Colon (tissue), 2 donors: ENCODE measurements around the gene MMP24OS.

ENCODE experiments used
- FAIRE-seq: peaks from 2 replicates; lab custom pipeline; 2012; peaks lifted over from hg19 to GRCh38; lab: Jason Lieb, UNC
- donor health status: control.
- donor health status: control.

The MMP24OS gene

DNA sequence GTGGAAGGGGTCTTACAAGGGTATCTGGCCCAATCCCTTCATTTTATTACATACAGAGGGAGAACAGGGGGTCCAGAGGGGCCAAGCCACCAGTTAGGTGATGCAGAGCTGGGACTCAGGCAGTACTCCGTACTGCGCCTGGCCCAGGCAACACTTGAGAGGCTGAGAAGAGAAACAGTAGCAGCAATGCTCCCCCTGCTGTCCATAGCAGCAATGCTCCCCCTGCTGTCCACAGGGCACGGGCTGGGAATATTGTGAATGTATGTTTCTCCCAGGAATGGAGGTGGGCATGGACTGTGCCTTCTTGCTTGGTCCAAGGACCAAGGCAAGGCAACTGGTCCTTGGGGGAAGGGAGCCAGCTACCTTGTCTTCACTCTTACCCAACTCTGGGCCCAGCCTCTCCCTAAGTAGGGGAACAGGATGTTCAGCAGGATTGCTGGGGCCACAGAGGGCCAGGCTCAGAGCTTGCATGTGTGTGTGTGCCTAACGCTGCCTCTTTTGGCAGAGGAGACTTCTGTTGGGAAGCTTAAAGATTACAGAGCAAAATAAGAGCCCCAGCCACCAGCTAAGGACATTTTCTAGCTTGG is 29.1 kb upstream of the MMP24OS start:
- FAIRE-seq, result no peak

DNA sequence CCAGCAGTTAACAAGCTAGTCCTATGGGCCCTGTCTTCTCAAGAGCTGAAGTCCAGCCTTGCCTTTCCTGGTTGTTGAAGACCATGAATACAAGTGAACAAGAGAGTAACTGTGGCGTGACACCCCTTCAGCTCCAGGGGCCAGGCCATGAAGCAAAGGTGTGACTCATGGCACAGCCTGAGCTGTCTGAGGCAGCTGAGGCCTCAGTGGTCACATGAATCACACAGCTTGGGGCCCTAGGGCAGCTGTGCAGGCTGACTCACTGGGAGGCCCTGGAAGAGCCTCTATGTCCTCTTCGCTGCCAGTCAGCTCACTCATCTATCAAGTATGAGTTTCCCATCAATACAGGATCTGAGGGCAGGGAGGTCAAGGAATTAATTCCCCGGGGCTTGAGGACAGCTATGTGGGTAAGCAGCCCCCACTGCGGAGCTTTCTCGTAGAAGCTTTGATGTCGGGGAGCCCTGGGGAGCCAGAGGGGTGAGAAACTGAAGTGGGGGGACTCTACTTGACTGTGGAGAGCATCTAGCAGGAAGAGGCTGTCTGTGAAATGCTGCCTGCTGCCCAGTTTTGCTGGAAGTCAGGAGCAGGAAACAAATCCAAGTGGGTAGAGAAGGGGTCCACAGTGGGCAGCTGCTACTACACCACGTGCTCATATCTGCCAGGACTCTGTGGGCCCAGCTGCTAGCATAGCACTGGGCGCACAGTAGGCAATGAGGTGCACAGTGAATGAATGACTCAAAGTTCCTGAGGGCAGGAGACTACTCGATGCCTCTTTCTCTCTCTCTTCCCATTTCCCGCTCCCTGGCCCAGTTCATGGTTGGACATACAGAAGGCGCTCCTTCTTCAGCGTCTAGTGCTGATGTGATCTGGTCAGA is 28.0 kb upstream of the MMP24OS start:
- FAIRE-seq, result no peak

- no peak for FAIRE-seq
Measured at GRCh38 chr20:35304956-35305355, 27.0 kb upstream of the MMP24OS start.

DNA sequence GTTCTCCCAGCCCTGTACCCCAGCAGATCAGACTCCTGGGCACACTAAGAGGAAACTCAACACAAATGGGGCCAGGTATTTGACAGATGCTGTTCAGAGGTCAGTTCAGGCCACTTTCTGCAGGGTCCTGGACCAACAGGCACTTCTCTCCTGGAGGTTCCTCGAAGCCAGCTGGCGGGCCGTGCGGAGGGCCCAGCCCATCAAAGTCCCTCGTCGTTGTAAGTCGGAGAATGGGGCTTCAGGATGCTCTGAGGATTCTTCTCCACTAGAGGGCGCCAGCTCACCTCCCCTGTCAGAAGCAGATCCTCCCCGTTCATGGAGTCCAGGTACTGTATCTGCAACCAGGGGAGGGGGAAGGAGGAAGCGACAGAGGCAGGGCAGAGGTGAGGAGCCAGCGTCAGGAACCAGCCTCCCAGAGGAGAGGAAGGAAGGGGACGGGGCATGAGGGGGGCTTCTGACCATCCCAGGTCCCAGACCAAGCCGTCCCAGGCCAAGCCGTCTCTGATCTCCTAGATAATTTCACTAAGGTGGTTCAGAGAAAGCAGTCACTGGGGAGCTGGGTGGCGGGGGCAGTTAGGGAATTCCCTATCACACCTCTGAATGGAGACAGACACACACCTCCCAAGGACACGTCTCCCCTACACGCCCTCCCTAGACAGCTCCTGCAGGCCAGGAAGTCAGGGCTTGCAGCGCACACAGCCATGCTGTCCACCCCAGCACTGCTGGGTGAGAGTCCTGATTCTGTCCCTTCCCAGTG is 26.0 kb upstream of the MMP24OS start:
- no peak for FAIRE-seq

DNA sequence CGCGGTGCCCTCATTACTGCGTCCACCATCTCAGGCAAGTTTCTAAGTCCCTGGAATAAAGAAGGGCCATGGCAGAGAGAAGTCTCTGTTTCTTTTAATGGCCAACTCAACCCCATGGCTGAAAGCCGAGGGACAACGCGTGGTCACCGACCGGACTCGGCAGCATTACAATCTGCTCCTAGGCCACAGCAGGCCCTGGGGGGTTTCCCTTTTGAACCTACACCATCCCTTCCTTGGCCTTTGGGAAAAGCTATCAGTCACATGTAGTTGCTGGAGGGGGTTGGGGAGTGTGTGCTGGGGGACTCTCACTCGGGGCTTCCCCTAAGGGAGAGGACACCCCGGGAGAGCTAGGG is 25.4 kb upstream of the MMP24OS start:
- no peak for FAIRE-seq

DNA sequence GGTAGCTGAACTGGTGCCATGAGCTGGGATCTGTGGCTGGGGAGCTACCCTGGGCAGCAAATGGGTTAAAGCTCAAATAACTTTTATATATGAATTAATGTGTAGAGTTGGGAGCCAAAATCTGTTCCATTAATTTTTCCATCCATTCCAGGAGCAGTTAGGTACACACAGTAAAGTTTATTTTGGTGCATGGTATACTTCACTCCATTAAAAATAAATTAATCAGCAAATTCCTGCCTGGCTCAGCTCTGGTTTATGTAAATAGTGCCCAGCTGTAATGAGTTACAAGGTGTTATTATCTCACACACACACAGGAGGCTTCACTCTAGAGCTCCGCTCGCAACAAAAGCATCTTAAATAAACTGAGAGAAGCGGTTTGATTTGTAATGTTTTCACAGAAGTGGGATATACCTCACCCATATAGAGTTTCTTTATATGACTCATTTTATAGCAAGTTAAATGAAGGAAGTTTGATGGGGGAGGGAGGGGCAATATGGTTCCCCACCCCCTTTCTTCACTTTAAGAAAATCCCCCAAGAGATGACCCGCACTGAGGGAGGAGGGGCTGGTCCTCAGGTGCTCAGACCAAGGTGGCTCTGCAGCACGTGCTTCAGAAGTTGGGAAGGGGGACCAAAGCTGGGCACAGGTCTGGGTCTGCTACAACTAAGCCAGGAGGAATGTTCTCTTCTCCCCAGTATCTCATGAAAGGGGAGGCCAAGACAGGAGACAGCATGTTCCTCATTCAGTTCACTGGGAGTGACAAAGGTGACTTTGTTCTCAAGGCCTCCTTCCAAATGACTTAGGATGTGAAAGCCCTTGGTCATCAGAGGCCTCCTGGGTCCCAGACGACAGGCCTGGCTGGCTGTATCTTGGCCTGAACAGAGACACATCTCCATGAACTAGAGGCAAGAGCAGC is 24.8 kb upstream of the MMP24OS start:
- no peak for FAIRE-seq

GRCh38 chr20:35301426-35301825 is 23.5 kb upstream of the MMP24OS start:
- FAIRE-seq, result no peak

- no peak for FAIRE-seq
Measured at GRCh38 chr20:35300469-35301262, 22.7 kb upstream of the MMP24OS start.

- FAIRE-seq, result no peak
Measured at GRCh38 chr20:35299780-35300179, 21.9 kb upstream of the MMP24OS start.

- no peak for FAIRE-seq
Measured at GRCh38 chr20:35298264-35298663, 20.3 kb upstream of the MMP24OS start.

GRCh38 chr20:35297740-35298139 is 19.8 kb upstream of the MMP24OS start:
- no peak for FAIRE-seq

DNA sequence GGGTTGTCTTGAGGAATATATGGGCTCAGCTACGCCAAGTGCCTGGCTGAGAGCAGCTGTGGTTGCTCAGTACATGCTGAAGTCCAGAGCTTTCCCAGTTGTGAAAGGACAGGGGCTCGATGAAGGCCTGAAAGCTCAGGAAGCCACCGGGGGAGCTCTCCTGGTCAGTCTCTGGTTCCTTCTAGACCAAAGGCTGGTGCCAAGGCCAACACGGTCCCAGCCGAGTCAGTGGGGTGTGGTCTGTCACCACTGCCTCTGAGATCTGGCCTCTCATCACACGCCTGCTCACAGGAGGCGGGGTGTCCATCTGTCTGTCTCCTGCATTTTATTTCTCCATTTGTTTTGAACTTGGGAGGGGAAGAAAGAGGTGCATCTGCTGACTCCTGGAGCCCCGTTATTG is 19.2 kb upstream of the MMP24OS start:
- no peak for FAIRE-seq

GRCh38 chr20:35296101-35296554 is 18.2 kb upstream of the MMP24OS start:
- FAIRE-seq, result no peak

DNA sequence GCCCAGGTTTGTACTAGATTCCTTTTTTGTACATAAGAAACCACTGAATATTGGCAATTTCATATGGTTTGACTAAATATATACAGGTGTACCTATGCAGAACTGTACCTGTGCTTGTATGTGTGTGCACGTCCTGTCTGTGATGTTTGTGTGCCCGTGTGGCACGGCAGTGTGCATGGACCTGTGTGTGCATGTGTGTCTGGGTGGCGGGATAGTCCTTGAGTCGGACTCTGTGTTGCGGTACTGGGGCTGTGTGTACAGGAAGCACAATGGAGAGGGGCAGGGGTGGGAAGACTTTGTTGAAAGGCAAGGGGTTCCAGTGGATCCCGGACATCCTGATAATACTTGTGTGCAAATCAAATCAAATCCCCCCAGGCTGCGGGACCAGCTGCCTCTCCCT is 17.8 kb upstream of the MMP24OS start:
- FAIRE-seq, result no peak

DNA sequence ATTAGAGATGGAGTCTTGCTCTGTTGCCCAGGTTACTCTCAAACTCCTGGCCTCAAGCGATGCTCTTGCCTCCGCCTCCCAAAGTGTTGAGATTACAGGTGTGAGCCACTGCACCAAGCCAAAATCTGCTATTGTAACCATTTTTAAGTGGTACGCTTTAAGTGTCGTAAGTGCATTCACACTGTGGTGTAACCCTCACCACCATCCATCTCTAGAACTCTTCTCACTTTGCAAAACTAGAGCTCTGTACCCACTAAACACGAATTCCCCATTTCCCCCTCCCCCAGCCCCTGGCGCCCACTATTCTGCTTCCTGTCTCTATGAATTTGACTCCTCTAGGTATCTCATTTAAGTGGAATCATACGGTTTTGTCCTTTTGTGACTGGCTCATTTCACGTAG is 17.1 kb upstream of the MMP24OS start:
- no peak for FAIRE-seq

DNA sequence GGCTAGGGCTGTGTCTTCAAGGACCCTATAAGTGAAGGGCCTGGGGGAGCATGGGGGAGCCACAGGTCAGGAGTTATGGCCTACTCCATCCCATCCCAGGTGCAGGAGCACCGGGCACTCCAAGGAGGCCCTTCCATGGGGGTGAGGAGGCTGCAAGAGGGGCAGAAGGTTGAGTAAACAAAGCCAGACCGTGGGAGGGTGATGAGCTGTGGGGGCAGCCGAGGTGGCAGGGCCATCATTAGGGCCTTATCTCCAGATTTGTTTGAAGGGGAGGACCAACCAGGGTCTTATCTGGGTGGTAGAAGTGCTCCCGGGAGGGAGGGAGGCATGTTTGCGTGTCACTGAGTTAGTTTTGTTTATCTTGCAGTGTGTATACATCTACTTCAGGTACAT is 16.4 kb upstream of the MMP24OS start:
- FAIRE-seq, result no peak

DNA sequence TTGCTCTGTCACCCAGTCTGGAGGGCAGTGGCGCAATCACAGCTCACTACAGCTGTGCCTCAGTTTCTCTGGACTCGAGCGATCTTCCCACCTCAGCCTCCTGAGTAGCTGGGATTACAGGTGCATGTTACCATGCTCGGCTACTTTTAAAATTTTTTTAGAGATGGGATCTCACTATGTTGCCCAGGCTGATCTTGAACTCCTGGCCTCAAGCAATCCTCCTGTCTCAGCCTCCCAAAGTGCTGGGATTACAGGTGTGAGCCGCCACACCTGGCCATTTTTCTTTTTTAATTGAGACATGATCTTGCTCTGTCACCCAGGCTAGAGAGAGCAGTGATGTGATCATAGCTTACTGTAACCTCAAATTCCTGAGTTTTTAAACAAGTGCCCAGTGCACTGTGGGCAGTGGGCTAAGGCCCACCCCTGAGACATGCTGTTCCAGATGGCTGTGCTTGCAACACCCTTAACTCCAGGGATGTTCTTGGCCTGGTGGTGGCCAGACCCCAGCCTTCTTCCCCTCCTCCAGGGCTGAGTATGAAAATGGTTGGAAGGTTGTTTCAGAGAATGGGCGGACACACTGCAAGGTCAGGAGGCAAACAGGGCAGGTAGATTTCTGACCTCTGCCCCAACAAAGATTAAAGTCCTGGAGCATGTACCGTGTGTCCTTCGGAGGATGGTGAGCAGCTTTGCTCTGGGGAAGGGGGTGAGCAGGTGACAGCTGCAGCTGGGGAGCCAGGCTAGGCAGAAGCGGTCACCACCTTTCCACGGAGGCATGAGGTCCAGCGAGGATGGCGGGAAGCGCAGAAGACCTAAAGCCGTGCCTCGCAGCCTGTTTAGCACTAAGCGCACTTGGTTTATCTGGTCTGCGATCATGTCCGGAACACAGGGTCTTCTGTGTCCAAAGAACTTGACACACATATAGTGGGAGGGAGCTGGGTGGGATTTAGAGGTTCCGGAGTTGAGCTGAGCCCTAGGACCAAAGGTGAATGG is 15.7 kb upstream of the MMP24OS start:
- FAIRE-seq, result no peak

- no peak for FAIRE-seq
Measured at GRCh38 chr20:35292504-35293285, 14.8 kb upstream of the MMP24OS start.
